ENCODE data around the gene ISYNA1. TPM values are rescaled to one million over a fixed set of nuclear protein-coding genes. Genes with fewer than 3 reads are reported as not detected.

The ISYNA1 gene
- total and polyA plus RNA-seq, 7 donors: 6.3 to 17.0 (median 9.8) TPM

GRCh38 chr19:18386543-18387271 is 51.2 kb downstream of the ISYNA1 start:
- intact Hi-C loops (cut with DNase I): no loop called here
- no peak for TF ChIP-seq CTCF (IDR thresholded peaks at IDR 0.05)
- 50 to 62% (median 52%) methylated on average over 14 of the region's 14 CpGs for WGBS, 3 donors
- Histone ChIP-seq H3K36me3 (ENCODE audit: insufficient read depth in 1 of 2, low read depth in 1 of 2) (no peaks in the 10 kb centered on the region), H3K4me3 (peak overlapping the region; percentile 59), H3K27me3 (ENCODE audit: insufficient read depth in 3 of 3, low read length in 2 of 3) (peaks cover 0 to 6% (median 3%) of the 10 kb centered on the region in 3 donors), H3K27ac (no peak overlapping the region), H3K4me1 (peaks cover 8% of the 10 kb centered on the region), H3K9me3 (no peaks in the 10 kb centered on the region)
- no peak for DNase-seq
- peak in 1 of 4 donors; percentile 15 for ATAC-seq

GRCh38 chr19:18385675-18386542 is 52.0 kb downstream of the ISYNA1 start, which contains the start of gene GDF15:
TSS of gene GDF15 (plus strand) at chr19:18386158. CDS start at chr19:18386190, 32 bp downstream.
- ATAC-seq: peak; percentile 15 to 34 (median 24)
- intact Hi-C loops (cut with DNase I): no loop called here

GRCh38 chr19:18385359-18385674 is 52.6 kb downstream of the ISYNA1 start:
- Histone ChIP-seq H3K27ac (no peak overlapping the region), H3K4me3 (no peak overlapping the region), H3K27me3 (ENCODE audit: insufficient read depth in 3 of 3, low read length in 2 of 3) (peaks cover 0 to 6% (median 3%) of the 10 kb centered on the region in 3 donors), H3K9me3 (no peaks in the 10 kb centered on the region), H3K36me3 (ENCODE audit: insufficient read depth in 1 of 2, low read depth in 1 of 2) (no peaks in the 10 kb centered on the region), H3K4me1 (peaks cover 14% of the 10 kb centered on the region)
- ATAC-seq (no peak), DNase-seq (no peak)
- intact Hi-C loops (cut with DNase I): no loop called here
- whole genome bisulfite sequencing, 3 donors: 94 to 97% (median 95%) methylated on average over 3 of the region's 3 CpGs
- no peak for TF ChIP-seq CTCF (IDR thresholded peaks at IDR 0.05)

More at GRCh38 chr19:18385675-18386542, 52.0 kb downstream of the ISYNA1 start, which contains the start of gene GDF15:
- peak; percentile 28 for TF ChIP-seq CTCF (IDR thresholded peaks at IDR 0.05)
- peaks cover 0 to 6% (median 3%) of the 10 kb centered on the region in 3 donors for H3K27me3 ChIP-seq (ENCODE audit: insufficient read depth in 3 of 3, low read length in 2 of 3)
- H3K9me3 ChIP-seq: no peaks in the 10 kb centered on the region
- peaks cover 8% of the 10 kb centered on the region for H3K4me1 ChIP-seq
- H3K4me3 ChIP-seq: peak within 1 kb of the TSS; percentile 59
- no peak within 1 kb of the TSS for H3K27ac ChIP-seq
- H3K36me3 ChIP-seq (ENCODE audit: insufficient read depth in 1 of 2, low read depth in 1 of 2): no peaks in the 10 kb centered on the region
- 31 to 43% (median 32%) methylated on average over 33 of the region's 33 CpGs for WGBS, 3 donors
- peak; percentile 59 to 67 for DNase-seq

- intact Hi-C loops (cut with DNase I): no loop called here
- ATAC-seq: no peak
- WGBS, 3 donors: 81 to 85% (median 83%) methylated on average over 7 of the region's 7 CpGs
- H3K4me3 ChIP-seq: no peak overlapping the region
- DNase-seq: no peak
- peaks cover 19% of the 10 kb centered on the region for H3K4me1 ChIP-seq
- TF ChIP-seq CTCF (IDR thresholded peaks at IDR 0.05): no peak
- no peaks in the 10 kb centered on the region for H3K9me3 ChIP-seq
- H3K27ac ChIP-seq: no peak overlapping the region
- H3K27me3 ChIP-seq (ENCODE audit: insufficient read depth in 3 of 3, low read length in 2 of 3): peaks cover 0 to 6% (median 3%) of the 10 kb centered on the region in 3 donors
- H3K36me3 ChIP-seq (ENCODE audit: insufficient read depth in 1 of 2, low read depth in 1 of 2): no peaks in the 10 kb centered on the region
Measured at GRCh38 chr19:18384775-18385174, 53.2 kb downstream of the ISYNA1 start.

Other genes starting within 250 kb of the ISYNA1 start
- 10 to 100 TPM in 1 of 4 donors, 1 to 10 TPM in 3; 5.9 to 12.7 (median 8.4) TPM for gene MPV17L2, start 244.9 kb downstream of the ISYNA1 start, total RNA-seq
- 10 to 100 TPM; 19.9 to 23.3 (median 20.7) TPM for gene MPV17L2, start 244.9 kb downstream of the ISYNA1 start, polyA plus RNA-seq
- 1 to 10 TPM in 2 of 4 donors, under 1 TPM in 2; 0.86 to 3.6 (median 1.5) TPM for gene RAB3A, start 234.1 kb downstream of the ISYNA1 start, total RNA-seq
- 1 to 10 TPM in 1 of 3 donors, under 1 TPM in 2; 0.44 to 1.4 (median 0.81) TPM for gene RAB3A, start 234.1 kb downstream of the ISYNA1 start, polyA plus RNA-seq
- gene PDE4C, start 211.7 kb downstream of the ISYNA1 start, total RNA-seq: 1 to 10 TPM in 1 of 4 donors, under 1 TPM in 3; 0.27 to 2.5 (median 0.86) TPM
- gene PDE4C, start 211.7 kb downstream of the ISYNA1 start, polyA plus RNA-seq: under 1 TPM; 0.43 to 0.86 (median 0.86) TPM
- gene IQCN, start 163.7 kb downstream of the ISYNA1 start, total RNA-seq: 1 to 10 TPM in 1 of 4 donors, under 1 TPM in 3; 0.32 to 1.5 (median 0.43) TPM
- under 1 TPM; 0.12 to 0.57 (median 0.17) TPM for gene IQCN, start 163.7 kb downstream of the ISYNA1 start, polyA plus RNA-seq
- gene JUND, start 156.5 kb downstream of the ISYNA1 start, total RNA-seq: 10 to 100 TPM; 68.0 to 77.1 (median 72.1) TPM
- gene JUND, start 156.5 kb downstream of the ISYNA1 start, polyA plus RNA-seq: 10 to 100 TPM; 22.7 to 40.3 (median 38.9) TPM
- gene LSM4, start 115.1 kb downstream of the ISYNA1 start, total RNA-seq: 100 to 1,000 TPM in 2 of 4 donors, 10 to 100 TPM in 2; 87.9 to 136 (median 112) TPM
- gene LSM4, start 115.1 kb downstream of the ISYNA1 start, polyA plus RNA-seq: 100 to 1,000 TPM; 118 to 215 (median 139) TPM
- 10 to 100 TPM; 18.3 to 47.8 (median 31.7) TPM for gene PGPEP1, start 97.5 kb downstream of the ISYNA1 start, total RNA-seq
- gene PGPEP1, start 97.5 kb downstream of the ISYNA1 start, polyA plus RNA-seq: 10 to 100 TPM in 1 of 3 donors, 1 to 10 TPM in 2; 8.0 to 13.8 (median 9.1) TPM
- 1 to 10 TPM in 2 of 4 donors, under 1 TPM in 2; 0.50 to 8.5 (median 2.2) TPM for gene GDF15, start 52.0 kb downstream of the ISYNA1 start, total RNA-seq
- gene GDF15, start 52.0 kb downstream of the ISYNA1 start, polyA plus RNA-seq: 10 to 100 TPM in 1 of 3 donors, under 1 TPM in 2; 0.27 to 37.1 (median 0.35) TPM
- 1 to 10 TPM; 2.0 to 4.1 (median 2.4) TPM for gene LRRC25, start 40.5 kb downstream of the ISYNA1 start, total RNA-seq
- 1 to 10 TPM in 2 of 3 donors, under 1 TPM in 1; 0.65 to 5.2 (median 1.3) TPM for gene LRRC25, start 40.5 kb downstream of the ISYNA1 start, polyA plus RNA-seq
- gene SSBP4, start 18.7 kb downstream of the ISYNA1 start, total RNA-seq: 10 to 100 TPM; 29.1 to 46.1 (median 29.6) TPM
- gene SSBP4, start 18.7 kb downstream of the ISYNA1 start, polyA plus RNA-seq: 10 to 100 TPM; 25.8 to 37.8 (median 28.6) TPM
- 10 to 100 TPM; 17.5 to 40.2 (median 24.9) TPM for gene ELL, start 83.9 kb upstream of the ISYNA1 start, total RNA-seq
- gene ELL, start 83.9 kb upstream of the ISYNA1 start, polyA plus RNA-seq: 10 to 100 TPM in 1 of 3 donors, 1 to 10 TPM in 2; 7.5 to 12.3 (median 9.2) TPM
- gene FKBP8, start 105.4 kb upstream of the ISYNA1 start, total RNA-seq: 100 to 1,000 TPM in 2 of 4 donors, 10 to 100 TPM in 2; 94.4 to 137 (median 113) TPM
- gene FKBP8, start 105.4 kb upstream of the ISYNA1 start, polyA plus RNA-seq: 100 to 1,000 TPM in 2 of 3 donors, 10 to 100 TPM in 1; 92.8 to 143 (median 138) TPM
- 10 to 100 TPM; 38.9 to 76.5 (median 50.8) TPM for gene KXD1, start 119.7 kb upstream of the ISYNA1 start, total RNA-seq
- 100 to 1,000 TPM in 2 of 3 donors, 10 to 100 TPM in 1; 84.6 to 144 (median 122) TPM for gene KXD1, start 119.7 kb upstream of the ISYNA1 start, polyA plus RNA-seq
- gene UBA52, start 133.7 kb upstream of the ISYNA1 start, total RNA-seq: 1,000 to 10,000 TPM in 2 of 4 donors, 100 to 1,000 TPM in 2; 979 to 1,082 (median 1,028) TPM
- 1,000 to 10,000 TPM in 2 of 3 donors, 100 to 1,000 TPM in 1; 877 to 1,553 (median 1,005) TPM for gene UBA52, start 133.7 kb upstream of the ISYNA1 start, polyA plus RNA-seq
- gene REX1BD, start 150.7 kb upstream of the ISYNA1 start, total RNA-seq: 100 to 1,000 TPM in 1 of 4 donors, 10 to 100 TPM in 3; 52.1 to 105 (median 92.0) TPM
- gene REX1BD, start 150.7 kb upstream of the ISYNA1 start, polyA plus RNA-seq: 100 to 1,000 TPM in 1 of 3 donors, 10 to 100 TPM in 2; 67.7 to 105 (median 80.7) TPM
- gene CRLF1, start 168.7 kb upstream of the ISYNA1 start, total RNA-seq: 10 to 100 TPM in 3 of 4 donors, 1 to 10 TPM in 1; 8.3 to 20.2 (median 14.2) TPM
- gene CRLF1, start 168.7 kb upstream of the ISYNA1 start, polyA plus RNA-seq: 10 to 100 TPM; 15.6 to 28.4 (median 19.3) TPM
- gene TMEM59L, start 174.7 kb upstream of the ISYNA1 start, total RNA-seq: 1 to 10 TPM in 3 of 4 donors, under 1 TPM in 1; 0.79 to 3.2 (median 2.6) TPM
- gene TMEM59L, start 174.7 kb upstream of the ISYNA1 start, polyA plus RNA-seq: 1 to 10 TPM in 2 of 3 donors, under 1 TPM in 1; 0.85 to 4.8 (median 1.5) TPM
- 1 to 10 TPM; 5.2 to 9.9 (median 7.0) TPM for gene KLHL26, start 198.9 kb upstream of the ISYNA1 start, total RNA-seq
- gene KLHL26, start 198.9 kb upstream of the ISYNA1 start, polyA plus RNA-seq: 1 to 10 TPM; 3.1 to 4.1 (median 3.5) TPM
- 10 to 100 TPM in 2 of 4 donors, 1 to 10 TPM in 2; 8.1 to 12.5 (median 9.6) TPM for gene CRTC1, start 245.5 kb upstream of the ISYNA1 start, total RNA-seq
- gene CRTC1, start 245.5 kb upstream of the ISYNA1 start, polyA plus RNA-seq: 1 to 10 TPM; 4.5 to 6.6 (median 6.3) TPM